ENCODE measurements around the gene TLR6.
A peak's percentile ranks its signal among the peaks of the same experiment; 100 is the strongest.

TLR6 gene

GRCh38 chr4:38856524-38857337, at the start of gene TLR6:
TLR6 (minus strand) TSS chr4:38856817; CDS start chr4:38829473, 27,344 bp downstream.
- DNase-seq (ENCODE audit: low spot score) = peak; percentile 49

- DNase-seq (ENCODE audit: low spot score) = no peak
Observed at GRCh38 chr4:38905652-38906385, 49.2 kb upstream of the TLR6 start.

GRCh38 chr4:38904682-38905081, 48.1 kb upstream of the TLR6 start:
- no peak for DNase-seq (ENCODE audit: low spot score)

- DNase-seq (ENCODE audit: low spot score) = no peak
Observed at GRCh38 chr4:38904090-38904666, 47.6 kb upstream of the TLR6 start.

GRCh38 chr4:38902695-38903094, 46.1 kb upstream of the TLR6 start:
- no peak for DNase-seq (ENCODE audit: low spot score)

GRCh38 chr4:38902221-38902620, 45.6 kb upstream of the TLR6 start:
- no peak for DNase-seq (ENCODE audit: low spot score)

GRCh38 chr4:38898245-38898644, 41.6 kb upstream of the TLR6 start:
- DNase-seq (ENCODE audit: low spot score) = no peak

- DNase-seq (ENCODE audit: low spot score) = no peak
Observed at GRCh38 chr4:38896940-38897339, 40.3 kb upstream of the TLR6 start.

GRCh38 chr4:38894322-38894982, 37.8 kb upstream of the TLR6 start:
- no peak for DNase-seq (ENCODE audit: low spot score)

GRCh38 chr4:38891051-38891983, 34.7 kb upstream of the TLR6 start:
- DNase-seq (ENCODE audit: low spot score) = no peak

GRCh38 chr4:38889143-38889542, 32.5 kb upstream of the TLR6 start:
- DNase-seq (ENCODE audit: low spot score) = no peak

- DNase-seq (ENCODE audit: low spot score) = no peak
Observed at GRCh38 chr4:38884254-38884653, 27.6 kb upstream of the TLR6 start.

- no peak for DNase-seq (ENCODE audit: low spot score)
Observed at GRCh38 chr4:38876636-38877035, 20.0 kb upstream of the TLR6 start.

GRCh38 chr4:38873290-38873944, 16.8 kb upstream of the TLR6 start:
- DNase-seq (ENCODE audit: low spot score) = no peak

GRCh38 chr4:38872620-38873019, 16.0 kb upstream of the TLR6 start:
- DNase-seq (ENCODE audit: low spot score) = no peak

GRCh38 chr4:38871593-38871992, 15.0 kb upstream of the TLR6 start:
- DNase-seq (ENCODE audit: low spot score) = no peak

- DNase-seq (ENCODE audit: low spot score) = no peak
Observed at GRCh38 chr4:38870098-38870808, 13.6 kb upstream of the TLR6 start.

GRCh38 chr4:38869511-38869910, 12.9 kb upstream of the TLR6 start:
- no peak for DNase-seq (ENCODE audit: low spot score)

- peak; percentile 36 for DNase-seq (ENCODE audit: low spot score)
Observed at GRCh38 chr4:38868059-38868960, 11.7 kb upstream of the TLR6 start.

Measured in iPS-NIHi11 (cell line).